Gastroesophageal sphincter (tissue), 4 donors: ENCODE data around the gene PSAPL1. TPM values are rescaled to one million over a fixed set of nuclear protein-coding genes. Genes with fewer than 3 reads are reported as not detected.
A peak's percentile ranks its signal among the peaks of the same experiment; 100 is the strongest.

Experiments used
- ATAC-seq: fragments of 150-250 bp; one replicate; pipeline ENCODE4 v1.9.1; 2016; ENCODE audit warnings: mild to moderate bottlenecking, moderate library complexity
- H3K27ac ChIP-seq, 4 donors: fragments of 200-600 bp; sonication (generic) in 3 of 4; 1 replicate in 3 of 4; 2 replicates in 1 of 4; pipeline ENCODE4 v1.5.1; 2016 to 2019
- H3K27me3 ChIP-seq: fragments of 200-600 bp; sonication (generic); one replicate; pipeline ENCODE4 v1.5.1; 2019
- H3K36me3 ChIP-seq, 2 donors: fragments of 200-600 bp; sonication (generic); one replicate each; pipeline ENCODE4 v1.5.1; 2019; ENCODE audit warnings: control low read depth in 1 of 2
- H3K4me1 ChIP-seq, 3 donors: fragments of 200-600 bp; sonication (generic); 1 replicate in 2 of 3; 2 replicates in 1 of 3; pipeline ENCODE4 v1.5.1; 2016 to 2019; ENCODE audit warnings: control low read depth in 2 of 3
- H3K4me3 ChIP-seq, 2 donors: fragments of 200-600 bp; sonication (generic); one replicate each; pipeline ENCODE4 v1.5.1; 2019; ENCODE audit warnings: mild to moderate bottlenecking in 1 of 2, moderate library complexity in 1 of 2
- H3K9me3 ChIP-seq, 3 donors: fragments of 200-600 bp; sonication (generic); one replicate each; pipeline ENCODE4 v1.5.1; 2017 to 2019; ENCODE audit warnings: control low read depth in 2 of 3
- CTCF ChIP-seq, 4 experiments: fragments of 200-600 bp in 2 of 4; fragments of 450-650 bp in 2 of 4; sonication (generic) in 1 of 4; IDR thresholded peaks; one replicate each; pipeline ENCODE4 v1.5.1; 2017 to 2019; ENCODE audit warnings: antibody characterized with exemption in 4 of 4, mild to moderate bottlenecking in 2 of 4, moderate library complexity in 2 of 4
- EP300 ChIP-seq: sonication (generic); formaldehyde crosslinking; IDR thresholded peaks from one replicate; pipeline ENCODE4 v1.6.1; 2017; ENCODE audit warnings: antibody characterized with exemption, mild to moderate bottlenecking
- POLR2A ChIP-seq, 2 donors: fragments of 450-650 bp; IDR thresholded peaks; one replicate each; pipeline ENCODE4 v1.6.1; 2017; ENCODE audit warnings: antibody characterized with exemption in 2 of 2, mild to moderate bottlenecking in 2 of 2, moderate library complexity in 1 of 2
- POLR2AphosphoS5 ChIP-seq: sonication (generic); formaldehyde crosslinking; IDR thresholded peaks from one replicate; pipeline ENCODE4 v1.6.1; 2017; ENCODE audit warnings: antibody characterized with exemption
- WGBS, 2 donors: methylation state at CpG; one replicate each; pipeline ENCODE4 v1.1.5; 2018; ENCODE audit warnings: low coverage in 1 of 2; 5-methylcytosine and 5-hydroxymethylcytosine counted together
- total RNA-seq, 4 donors: library from RNA; depleted of rRNA; stranded (reverse); fragments of >200 nt; gene quantifications; one replicate each; pipeline ENCODE4 v1.1.0, GENCODE V29; 2016

PSAPL1 gene
- total RNA-seq, 4 donors from 2014 or later, result 0.15 TPM; not detected in 3

- H3K36me3 ChIP-seq, result no peaks in the 10 kb centered on the region
- no peak overlapping the region for H3K4me3 ChIP-seq
- H3K9me3 ChIP-seq, result peaks cover 0 to 24% (median 0%) of the 10 kb centered on the region in 3 donors
- TF ChIP-seq CTCF (IDR thresholded peaks at IDR 0.05) (no peak), POLR2AphosphoS5 (no peak), EP300 (no peak), POLR2A (IDR thresholded peaks at IDR 0.05) (no peak)
- peak overlapping the region in 3 of 4 donors; percentile 13 to 82 (median 74) for H3K27ac ChIP-seq
- ATAC-seq, result no peak
- H3K4me1 ChIP-seq, result peaks cover 0 to 34% (median 4%) of the 10 kb centered on the region in 3 donors
- no peaks in the 10 kb centered on the region for H3K27me3 ChIP-seq
- WGBS, 2 donors, result 82 to 90% methylated on average over 2 of the region's 4 CpGs
Observed at GRCh38 chr4:7412554-7412912, 22.2 kb downstream of the PSAPL1 start.

GRCh38 chr4:7411896-7412553 lies 22.7 kb downstream of the PSAPL1 start:
- H3K4me1 ChIP-seq, result peaks cover 0 to 34% (median 4%) of the 10 kb centered on the region in 3 donors
- H3K9me3 ChIP-seq, result peaks cover 0 to 29% (median 0%) of the 10 kb centered on the region in 3 donors
- H3K27ac ChIP-seq, result peak overlapping the region in 3 of 4 donors; percentile 35 to 82 (median 74)
- no peak for ATAC-seq
- no peaks in the 10 kb centered on the region for H3K27me3 ChIP-seq
- WGBS, 2 donors, result 13 to 31% methylated on average over 1 to 9 of the region's 12 CpGs
- TF ChIP-seq EP300 (no peak), POLR2AphosphoS5 (no peak), CTCF (IDR thresholded peaks at IDR 0.05) (no peak), POLR2A (IDR thresholded peaks at IDR 0.05) (no peak)
- no peaks in the 10 kb centered on the region for H3K36me3 ChIP-seq
- H3K4me3 ChIP-seq, result no peak overlapping the region

- no peak for ATAC-seq
- no peak overlapping the region for H3K4me3 ChIP-seq
- no peaks in the 10 kb centered on the region for H3K36me3 ChIP-seq
- no peak for TF ChIP-seq POLR2A (IDR thresholded peaks at IDR 0.05)
- no peak for TF ChIP-seq EP300
- no peak for TF ChIP-seq CTCF (IDR thresholded peaks at IDR 0.05)
- TF ChIP-seq POLR2AphosphoS5, result no peak
- H3K27me3 ChIP-seq, result no peaks in the 10 kb centered on the region
- no CpG with 5 or more reads among the region's 1 CpG for WGBS, 2 donors
- peaks cover 0 to 34% (median 4%) of the 10 kb centered on the region in 3 donors for H3K4me1 ChIP-seq
- H3K9me3 ChIP-seq, result peaks cover 0 to 32% (median 0%) of the 10 kb centered on the region in 3 donors
- H3K27ac ChIP-seq, result peak overlapping the region; percentile 35 to 82 (median 63)
Observed at GRCh38 chr4:7411491-7411890, 23.2 kb downstream of the PSAPL1 start.

GRCh38 chr4:7410446-7410845 lies 24.3 kb downstream of the PSAPL1 start:
- WGBS, 2 donors, result 14% methylated on average over 1 of the region's 1 CpG; no CpG with 5 or more reads in 1 of the 2 donors
- H3K4me1 ChIP-seq, result peaks cover 0 to 34% (median 4%) of the 10 kb centered on the region in 3 donors
- peaks cover 0 to 32% (median 0%) of the 10 kb centered on the region in 3 donors for H3K9me3 ChIP-seq
- no peak for TF ChIP-seq POLR2A (IDR thresholded peaks at IDR 0.05)
- no peak for TF ChIP-seq EP300
- TF ChIP-seq POLR2AphosphoS5, result no peak
- no peak for TF ChIP-seq CTCF (IDR thresholded peaks at IDR 0.05)
- no peaks in the 10 kb centered on the region for H3K27me3 ChIP-seq
- H3K4me3 ChIP-seq, result no peak overlapping the region
- no peaks in the 10 kb centered on the region for H3K36me3 ChIP-seq
- ATAC-seq, result peak; percentile 65
- H3K27ac ChIP-seq, result peak overlapping the region; percentile 35 to 82 (median 63)

- TF ChIP-seq POLR2AphosphoS5, result no peak
- TF ChIP-seq CTCF (IDR thresholded peaks at IDR 0.05), result no peak
- TF ChIP-seq EP300, result no peak
- no peak for TF ChIP-seq POLR2A (IDR thresholded peaks at IDR 0.05)
- Histone ChIP-seq H3K36me3 (no peaks in the 10 kb centered on the region), H3K27me3 (no peaks in the 10 kb centered on the region), H3K9me3 (peaks cover 0 to 32% (median 0%) of the 10 kb centered on the region in 3 donors), H3K4me1 (peaks cover 0 to 39% (median 4%) of the 10 kb centered on the region in 3 donors), H3K27ac (no peak overlapping the region), H3K4me3 (no peak overlapping the region)
- ATAC-seq, result no peak
- WGBS, 2 donors, result 85 to 88% methylated on average over 4 of the region's 4 CpGs
Observed at GRCh38 chr4:7408166-7408565, 26.6 kb downstream of the PSAPL1 start.
